DOHH2 (cell line): ENCODE measurements around the gene PRSS12.

Experiments used
- H3F3A ChIP-seq: fragments of 200-600 bp; sonication (generic), shearing (Covaris generic); 2 replicates; pipeline ENCODE4 v1.6.0; 2016; ENCODE audit warnings: antibody characterized with exemption, mild to moderate bottlenecking; ENCODE audit not compliant: control insufficient read depth, insufficient read depth
- H3K27ac ChIP-seq: fragments of 200-600 bp; sonication (generic); 2 replicates; pipeline ENCODE4 v1.5.1; 2014; ENCODE audit warnings: low read depth, mild to moderate bottlenecking, low read length, moderate library complexity
- H3K27me3 ChIP-seq: fragments of 200-600 bp; sonication (generic); 2 replicates; pipeline ENCODE4 v1.6.1; 2014; ENCODE audit warnings: mild to moderate bottlenecking, low read length, mixed read lengths; ENCODE audit not compliant: control insufficient read depth
- H3K36me3 ChIP-seq: fragments of 200-600 bp; sonication (generic); 2 replicates; pipeline ENCODE4 v1.6.1; 2014; ENCODE audit warnings: mild to moderate bottlenecking, low read length, moderate library complexity, mixed read lengths; ENCODE audit not compliant: control insufficient read depth
- H3K4me1 ChIP-seq: fragments of 200-600 bp; sonication (generic); 2 replicates; pipeline ENCODE4 v1.6.1; 2014; ENCODE audit warnings: mild to moderate bottlenecking, low read length, mixed read lengths; ENCODE audit not compliant: control insufficient read depth
- H3K4me2 ChIP-seq: fragments of 200-600 bp; sonication (generic); 2 replicates; pipeline ENCODE4 v1.6.0; 2014; ENCODE audit warnings: mild to moderate bottlenecking, low read length, moderate library complexity
- H3K4me3 ChIP-seq: fragments of 200-600 bp; sonication (generic); 2 replicates; pipeline ENCODE4 v1.5.1; 2014; ENCODE audit warnings: mild to moderate bottlenecking, low read length, mixed read lengths
- H3K79me2 ChIP-seq: fragments of 200-600 bp; sonication (generic); 2 replicates; pipeline ENCODE4 v1.6.1; 2014; ENCODE audit warnings: mild to moderate bottlenecking, low read length, mixed read lengths; ENCODE audit not compliant: control insufficient read depth
- H3K9me2 ChIP-seq: fragments of 200-600 bp; sonication (generic); replicated peaks from 2 replicates; pipeline ENCODE4 v1.6.1; 2014; ENCODE audit warnings: mild to moderate bottlenecking, low read length, mixed read lengths; ENCODE audit not compliant: control insufficient read depth
- H3K9me3 ChIP-seq: fragments of 200-600 bp; sonication (generic); 2 replicates; pipeline ENCODE4 v1.6.1; 2014; ENCODE audit warnings: antibody characterized with exemption, low read length, mixed read lengths; ENCODE audit not compliant: control insufficient read depth, insufficient read depth
- H4K20me1 ChIP-seq: fragments of 200-600 bp; sonication (generic); 2 replicates; pipeline ENCODE4 v1.6.0; 2014; ENCODE audit warnings: low read depth, mild to moderate bottlenecking, antibody characterized with exemption, low read length, moderate library complexity; ENCODE audit not compliant: control insufficient read depth, insufficient read depth
- CTCF ChIP-seq: fragments of 200-600 bp; sonication (generic); IDR thresholded peaks from one replicate; pipeline ENCODE4 v1.5.1; 2014; ENCODE audit warnings: antibody characterized with exemption, mild to moderate bottlenecking, low read depth, low read length; ENCODE audit not compliant: poor library complexity, severe bottlenecking
- EZH2phosphoT487 ChIP-seq: fragments of 200-600 bp; sonication (generic); IDR thresholded peaks from 2 replicates; pipeline ENCODE4 v1.6.1; 2017; ENCODE audit warnings: borderline replicate concordance, mild to moderate bottlenecking, antibody characterized with exemption, low read length, moderate library complexity, mixed read lengths

PRSS12 gene

GRCh38 chr4:118282692-118283091 lies 70.1 kb downstream of the PRSS12 start:
- H3K4me2 ChIP-seq, result no peak overlapping the region
- H3K79me2 ChIP-seq, result peaks cover 25% of the 10 kb centered on the region
- no peaks in the 10 kb centered on the region for H3K9me2 ChIP-seq
- peaks cover 36% of the 10 kb centered on the region for H3K36me3 ChIP-seq
- no peak for TF ChIP-seq EZH2phosphoT487
- no peak for TF ChIP-seq CTCF
- H3K4me1 ChIP-seq, result peaks cover 48% of the 10 kb centered on the region
- H3F3A ChIP-seq, result peaks cover 65% of the 10 kb centered on the region
- peak overlapping the region; percentile 90 for H3K27ac ChIP-seq
- 0 out of 2 replicates have a peak, but pooled peaks cover 9% of the 10 kb centered on the region for H4K20me1 ChIP-seq
- H3K9me3 ChIP-seq, result no peaks in the 10 kb centered on the region
- H3K27me3 ChIP-seq, result no peaks in the 10 kb centered on the region; the same call in 1 of the 2 replicates
- H3K4me3 ChIP-seq, result no peak overlapping the region

- no peaks in the 10 kb centered on the region for H3K9me2 ChIP-seq
- H4K20me1 ChIP-seq, result 0 out of 2 replicates have a peak, but pooled peaks cover 9% of the 10 kb centered on the region
- no peak for TF ChIP-seq EZH2phosphoT487
- TF ChIP-seq CTCF, result no peak
- H3F3A ChIP-seq, result peaks cover 65% of the 10 kb centered on the region
- peaks cover 36% of the 10 kb centered on the region for H3K36me3 ChIP-seq
- peak overlapping the region; percentile 73 for H3K4me2 ChIP-seq
- H3K4me1 ChIP-seq, result peaks cover 55% of the 10 kb centered on the region
- H3K27me3 ChIP-seq, result no peaks in the 10 kb centered on the region; the same call in 1 of the 2 replicates
- H3K4me3 ChIP-seq, result peak overlapping the region; percentile 81; the same call in 1 of the 2 replicates
- peak overlapping the region; percentile 90 for H3K27ac ChIP-seq
- H3K9me3 ChIP-seq, result no peaks in the 10 kb centered on the region
- H3K79me2 ChIP-seq, result peaks cover 28% of the 10 kb centered on the region
Observed at GRCh38 chr4:118281611-118282442, 71.0 kb downstream of the PRSS12 start.

- no peaks in the 10 kb centered on the region for H3K9me2 ChIP-seq
- peak overlapping the region; percentile 81 for H3K4me3 ChIP-seq
- TF ChIP-seq EZH2phosphoT487, result no peak
- TF ChIP-seq CTCF, result peak; percentile 73
- H3K27me3 ChIP-seq, result no peaks in the 10 kb centered on the region; the same call in 1 of the 2 replicates
- H3K4me2 ChIP-seq, result peak overlapping the region; percentile 73
- H3K36me3 ChIP-seq, result peaks cover 36% of the 10 kb centered on the region
- H3K79me2 ChIP-seq, result peaks cover 28% of the 10 kb centered on the region
- H4K20me1 ChIP-seq, result 0 out of 2 replicates have a peak, but pooled peaks cover 9% of the 10 kb centered on the region
- peaks cover 65% of the 10 kb centered on the region for H3F3A ChIP-seq
- H3K27ac ChIP-seq, result peak overlapping the region; percentile 90
- H3K9me3 ChIP-seq, result no peaks in the 10 kb centered on the region
- peaks cover 65% of the 10 kb centered on the region for H3K4me1 ChIP-seq
Observed at GRCh38 chr4:118280501-118281218, 72.1 kb downstream of the PRSS12 start.
